HepG2 (cell line): ENCODE measurements around the gene ANKRD10. TPM values are rescaled to one million over a fixed set of nuclear protein-coding genes. Genes with fewer than 3 reads are reported as not detected.

ENCODE experiments used
- ATAC-seq: fragments of 200-7000 bp; cut with Tn5 transposase; 3 replicates; pipeline ENCODE4 v1.9.1; 2020; ENCODE audit warnings: mild to moderate bottlenecking, moderate library complexity
- BruUV-seq: library from RNA; stranded (reverse); fragments of 400-500 nt; replicated peaks from 2 replicates; lab custom pipeline; 2021; lab: Mats Ljungman, UMichigan
- CTCF ChIA-PET: fragments of 300-600 bp; formaldehyde crosslinking; extraction: SDS; loops from one replicate; lab custom pipeline; 2021; ENCODE audit warnings: low total read pairs, inconsistent platforms, low intra/inter-chr PET ratio; lab: Yijun Ruan, JAX
- POLR2A ChIA-PET: fragments of 350-600 bp; sonication (Branson Sonifier 250); formaldehyde crosslinking; loops from one replicate; lab custom pipeline; 2020; ENCODE audit warnings: antibody characterized with exemption, inconsistent platforms; lab: Yijun Ruan, JAX
- DNase-seq: peaks from one replicate; pipeline ENCODE4 v3.0.0-alpha.2; 2015; ENCODE audit warnings: low spot score
- FAIRE-seq: peaks from 3 replicates; lab custom pipeline; 2011; peaks lifted over from hg19 to GRCh38; lab: Jason Lieb, UNC
- H2AFZ ChIP-seq: one replicate; pipeline ENCODE4 v1.6.1; 2011; ENCODE audit warnings: low read length, inconsistent platforms
- H3K27ac ChIP-seq: fragments of 300-600 bp; 3 replicates; pipeline ENCODE4 v1.8.0; 2011; ENCODE audit warnings: mixed run types, mild to moderate bottlenecking, mixed read lengths, low read length, inconsistent platforms; ENCODE audit not compliant: insufficient read depth; ENCODE audit errors: extremely low read length
- H3K27me3 ChIP-seq, 2 experiments: fragments of 200-600 bp in 1 of 2; 2 replicates in 1 of 2; 3 replicates in 1 of 2; pipeline versions ENCODE4 v1.6.0 to v1.8.0; 2011; ENCODE audit warnings: low read length in 2 of 2, mild to moderate bottlenecking in 2 of 2, moderate library complexity in 2 of 2, inconsistent platforms in 1 of 2; ENCODE audit not compliant: insufficient read depth in 2 of 2, control insufficient read depth in 1 of 2
- H3K36me3 ChIP-seq, 2 experiments: fragments of 200-600 bp in 1 of 2; replicated peaks in 1 of 2; 2 replicates in 1 of 2; 3 replicates in 1 of 2; pipeline versions ENCODE4 v1.5.1 to v1.8.0; 2011; ENCODE audit warnings: low read length in 2 of 2, inconsistent platforms in 1 of 2; ENCODE audit not compliant: insufficient read depth in 2 of 2, control insufficient read depth in 1 of 2
- H3K4me1 ChIP-seq: 2 replicates; pipeline ENCODE4 v1.5.1; 2012; ENCODE audit warnings: low read length, inconsistent platforms; ENCODE audit not compliant: insufficient read depth
- H3K4me2 ChIP-seq: 2 replicates; pipeline ENCODE4 v1.6.0; 2011; ENCODE audit warnings: low read depth, low read length, inconsistent platforms
- H3K4me3 ChIP-seq, 3 experiments: fragments of 200-600 bp in 1 of 3; sonication (generic), shearing (Covaris generic) in 1 of 3; replicated peaks in 1 of 3; 2 replicates each; pipeline ENCODE4 v1.5.1; 2011 to 2016; ENCODE audit warnings: low read length in 3 of 3, inconsistent platforms in 2 of 3, low read depth in 2 of 3, mild to moderate bottlenecking in 2 of 3, control low read depth in 1 of 3, mixed read lengths in 1 of 3; ENCODE audit not compliant: insufficient read depth in 1 of 3
- H3K79me2 ChIP-seq: one replicate; pipeline ENCODE4 v1.6.1; 2011; ENCODE audit warnings: low read length, inconsistent platforms; ENCODE audit not compliant: insufficient read depth
- H3K9ac ChIP-seq: 2 replicates; pipeline ENCODE4 v1.6.0; 2011; ENCODE audit warnings: mild to moderate bottlenecking, low read depth, low read length, inconsistent platforms; ENCODE audit not compliant: insufficient read depth
- H3K9me3 ChIP-seq: 2 replicates; pipeline ENCODE4 v1.5.1; 2012; ENCODE audit warnings: mild to moderate bottlenecking, low read length
- H4K20me1 ChIP-seq: 2 replicates; pipeline ENCODE4 v1.6.0; 2011; ENCODE audit warnings: inconsistent platforms, mild to moderate bottlenecking, low read length, moderate library complexity; ENCODE audit not compliant: insufficient read depth
- DMAP1 ChIP-seq: IDR thresholded peaks from 2 replicates; pipeline ENCODE4 v1.6.1; 2016
- ELF4 ChIP-seq: sonication (generic); formaldehyde crosslinking; IDR thresholded peaks from 2 replicates; pipeline ENCODE4 v1.5.0; 2020; ENCODE audit warnings: missing genetic modification reagents, mild to moderate bottlenecking, moderate library complexity, borderline replicate concordance
- FOXA3 ChIP-seq: IDR thresholded peaks from 2 replicates; pipeline ENCODE4 v1.6.1; 2016; ENCODE audit warnings: missing genetic modification reagents, missing compliant biosample characterization
- MAFF ChIP-seq: IDR thresholded peaks from 2 replicates; pipeline ENCODE4 v1.6.1; 2011; ENCODE audit warnings: low read depth, low read length, improper control_type of control experiment
- MXD4 ChIP-seq: IDR thresholded peaks from 2 replicates; pipeline ENCODE4 v1.6.1; 2016; ENCODE audit warnings: mild to moderate bottlenecking, missing biosample characterization, missing genetic modification reagents
- MXI1 ChIP-seq: IDR thresholded peaks from 3 replicates; pipeline ENCODE4 v1.6.1; 2012; ENCODE audit warnings: low read depth, low read length, inconsistent platforms, borderline replicate concordance
- SETDB1 ChIP-seq: sonication (generic); formaldehyde crosslinking; IDR thresholded peaks from 2 replicates; pipeline ENCODE4 v1.5.1; 2020; ENCODE audit warnings: missing genetic modification reagents, mild to moderate bottlenecking, borderline replicate concordance
- TAF1 ChIP-seq: sonication (generic); formaldehyde crosslinking; IDR thresholded peaks from 2 replicates; pipeline ENCODE4 v1.4.0; 2020; ENCODE audit warnings: missing genetic modification reagents
- TEAD3 ChIP-seq: optimal IDR thresholded peaks from 2 replicates; pipeline ENCODE3; 2016; ENCODE audit warnings: borderline replicate concordance
- ZC3H13 ChIP-seq: sonication (generic); formaldehyde crosslinking; IDR thresholded peaks from 2 replicates; pipeline ENCODE4 v1.8.1; 2023; ENCODE audit warnings: mild to moderate bottlenecking, missing genetic modification reagents, moderate library complexity
- ZNF256 ChIP-seq: sonication (generic); formaldehyde crosslinking; conservative IDR thresholded peaks from 2 replicates; pipeline ENCODE4 v1.4.0; 2020; ENCODE audit warnings: missing genetic modification reagents
- ZNF296 ChIP-seq: sonication (generic); formaldehyde crosslinking; conservative IDR thresholded peaks from 2 replicates; pipeline ENCODE4 v1.5.0; 2020; ENCODE audit warnings: mild to moderate bottlenecking, missing genetic modification reagents
- ZNF34 ChIP-seq: sonication (generic); formaldehyde crosslinking; IDR thresholded peaks from 2 replicates; pipeline ENCODE4 v1.4.0; 2020; ENCODE audit warnings: mild to moderate bottlenecking, missing genetic modification reagents, borderline replicate concordance
- ZNF552 ChIP-seq: sonication (generic); formaldehyde crosslinking; IDR thresholded peaks from 2 replicates; pipeline ENCODE4 v1.9.0; 2022; ENCODE audit warnings: missing genetic modification reagents, mild to moderate bottlenecking, borderline replicate concordance
- whole genome bisulfite sequencing: methylation state at CpG from one replicate; pipeline ENCODE4 v1.1.6; 2017; ENCODE audit warnings: low lambda C conversion rate; 5-methylcytosine and 5-hydroxymethylcytosine counted together
- in situ Hi-C: cut with HindIII; loops from 2 replicates; pipeline ENCODE4 v1.10.0; 2017; ENCODE audit warnings: low pct_unique_long_range_greater_than_20kb; ENCODE audit not compliant: extremely low pct_ligation_motif_present
- intact Hi-C: fragments of 100-400 bp; cut with micrococcal nuclease; formaldehyde crosslinking; loops from one replicate; pipeline ENCODE4 v1.10.0; 2022; ENCODE audit not compliant: unreplicated experiment
- polyA plus RNA-seq, 8 experiments: library from polyadenylated mRNA; depleted of rRNA in 3 of 8; stranded (reverse) in 7 of 8; unstranded in 1 of 8; fragments of >200 nt; fragmentation: Illumina TruSeq in 4 of 8; extraction: Trizol in 4 of 8; gene quantifications; 2 replicates each; pipeline versions ENCODE4 v1.2.1 to v1.2.3, GENCODE V29; 2011 to 2016; ENCODE audit warnings: low read depth in 4 of 8, missing spikeins in 1 of 8, mixed read lengths in 1 of 8; ENCODE audit not compliant: insufficient read depth in 1 of 8
- total RNA-seq, 5 experiments: library from RNA; depleted of rRNA; stranded (reverse); fragments of >200 nt; fragmentation: Illumina TruSeq; extraction: Trizol; gene quantifications; 2 replicates each; pipeline ENCODE4 v1.2.3, GENCODE V29; 2016; ENCODE audit warnings: low read depth in 1 of 5
- TF ChIP-seq, protein P1 (sequence below): sonication (generic); formaldehyde crosslinking; IDR thresholded peaks from 2 replicates; pipeline ENCODE4 v1.8.1; 2023; ENCODE audit warnings: mild to moderate bottlenecking, missing genetic modification reagents

Gene ANKRD10
- total and polyA plus RNA-seq, 2 of the 13 experiments (the other 11 are each of a cell fraction or from before 2014, with no cell fraction given): 108 to 115 TPM

GRCh38 chr13:110835721-110836604 is 78.9 kb downstream of the ANKRD10 start:
- in situ Hi-C loops: no loop called here
- H3K36me3 ChIP-seq: no peaks in the 10 kb centered on the region
- H3K4me3 ChIP-seq: no peak overlapping the region
- peaks cover 1 to 38% of the 10 kb centered on the region in 2 experiments; a peak in 4 of 5 replicates for H3K27me3 ChIP-seq
- TF ChIP-seq MAFF: no peak
- TF ChIP-seq ZNF552 (CRISPR knock-in tag): no peak
- TF ChIP-seq MXD4: no peak
- no peaks in the 10 kb centered on the region for H3K79me2 ChIP-seq
- no peak overlapping the region for H3K4me2 ChIP-seq
- FAIRE-seq (no peak), ATAC-seq (no peak), DNase-seq (no peak)
- no peak overlapping the region for H3K9ac ChIP-seq
- H2AFZ ChIP-seq: no peak overlapping the region
- WGBS: 13% methylated on average over 7 of the region's 7 CpGs
- no peak overlapping the region for H3K27ac ChIP-seq
- CTCF ChIA-PET: no interaction called here
- H3K4me1 ChIP-seq: no peaks in the 10 kb centered on the region
- no peaks in the 10 kb centered on the region for H3K9me3 ChIP-seq
- POLR2A ChIA-PET: no interaction called here
- no TSS peak for BruUV-seq
- no peaks in the 10 kb centered on the region for H4K20me1 ChIP-seq
- intact Hi-C loops: no loop called here

DNA sequence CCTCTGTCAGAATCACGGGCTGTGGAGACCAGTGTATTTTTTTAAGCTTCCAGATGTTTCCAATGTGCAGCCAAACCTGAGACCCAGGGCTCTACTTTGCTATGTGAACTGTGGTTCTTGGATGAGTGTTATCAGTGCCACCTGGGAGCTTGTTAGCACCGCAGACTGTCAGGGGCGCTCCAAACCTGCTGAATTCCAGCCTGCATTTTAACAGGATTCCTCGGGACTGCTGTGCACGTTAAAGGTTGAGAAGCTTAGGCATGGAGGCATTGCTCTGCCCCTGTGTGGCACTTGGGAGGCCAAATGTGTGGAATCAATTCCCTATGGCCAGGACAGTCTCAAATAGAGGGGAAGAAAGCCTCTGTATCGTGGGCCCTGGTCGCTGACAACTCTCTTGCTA is 80.3 kb downstream of the ANKRD10 start:
- H3K9ac ChIP-seq: no peak overlapping the region
- CTCF ChIA-PET: no interaction called here
- intact Hi-C loops: no loop called here
- no peak overlapping the region for H2AFZ ChIP-seq
- DNase-seq (no peak), FAIRE-seq (no peak)
- H4K20me1 ChIP-seq: no peaks in the 10 kb centered on the region
- no peaks in the 10 kb centered on the region for H3K36me3 ChIP-seq
- no peaks in the 10 kb centered on the region for H3K4me1 ChIP-seq
- H3K4me2 ChIP-seq: no peak overlapping the region
- TF ChIP-seq ELF4 (CRISPR knock-in tag): no peak
- TF ChIP-seq MXI1: no peak
- no peak for TF ChIP-seq ZC3H13 (CRISPR knock-in tag)
- no peak for TF ChIP-seq ZNF296
- TF ChIP-seq ZNF34: no peak
- TF ChIP-seq TAF1 (CRISPR knock-in tag): no peak
- TF ChIP-seq ZNF256 (CRISPR knock-in tag): no peak
- no peak for TF ChIP-seq TEAD3 (CRISPR knock-in tag)
- TF ChIP-seq FOXA3: no peak
- TF ChIP-seq DMAP1 (CRISPR knock-in tag): no peak
- TF ChIP-seq, protein P1, sequence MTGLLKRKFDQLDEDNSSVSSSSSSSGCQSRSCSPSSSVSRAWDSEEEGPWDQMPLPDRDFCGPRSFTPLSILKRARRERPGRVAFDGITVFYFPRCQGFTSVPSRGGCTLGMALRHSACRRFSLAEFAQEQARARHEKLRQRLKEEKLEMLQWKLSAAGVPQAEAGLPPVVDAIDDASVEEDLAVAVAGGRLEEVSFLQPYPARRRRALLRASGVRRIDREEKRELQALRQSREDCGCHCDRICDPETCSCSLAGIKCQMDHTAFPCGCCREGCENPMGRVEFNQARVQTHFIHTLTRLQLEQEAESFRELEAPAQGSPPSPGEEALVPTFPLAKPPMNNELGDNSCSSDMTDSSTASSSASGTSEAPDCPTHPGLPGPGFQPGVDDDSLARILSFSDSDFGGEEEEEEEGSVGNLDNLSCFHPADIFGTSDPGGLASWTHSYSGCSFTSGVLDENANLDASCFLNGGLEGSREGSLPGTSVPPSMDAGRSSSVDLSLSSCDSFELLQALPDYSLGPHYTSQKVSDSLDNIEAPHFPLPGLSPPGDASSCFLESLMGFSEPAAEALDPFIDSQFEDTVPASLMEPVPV (CRISPR knock-in tag): no peak
- TF ChIP-seq SETDB1 (CRISPR knock-in tag): no peak
- TF ChIP-seq, all 625 proteins: peak for 0
- WGBS: 61% methylated on average over 3 of the region's 7 CpGs
- in situ Hi-C loops: no loop called here
- Histone ChIP-seq H3K9me3 (no peaks in the 10 kb centered on the region), H3K27ac (no peak overlapping the region), H3K4me3 (no peak overlapping the region), H3K27me3 (peaks cover 1 to 47% of the 10 kb centered on the region in 2 experiments; a peak in 4 of 5 replicates), H3K79me2 (no peaks in the 10 kb centered on the region)
- POLR2A ChIA-PET: interaction anchor here (0.7 kb wide), 1 partner anchor 80 kb away, joined by 3 read pairs; the partner anchor contains the start of gene ANKRD10
- no TSS peak for BruUV-seq
- ATAC-seq: no peak
